Endothelial cell of umbilical vein (primary cell): ENCODE measurements around the gene WWC1. TPM values are rescaled to one million over a fixed set of nuclear protein-coding genes. Genes with fewer than 3 reads are reported as not detected.

ENCODE experiments used
- BruUV-seq: library from RNA; stranded (reverse); fragments of 400-500 nt; replicated peaks from 2 replicates; lab custom pipeline; 2021; lab: Mats Ljungman, UMichigan
- CTCF ChIA-PET: fragments of 300-600, 350-600 bp; sonication (Branson Sonifier 250); formaldehyde crosslinking; loops from one replicate; lab custom pipeline; 2021; ENCODE audit warnings: antibody characterized with exemption, inconsistent platforms; lab: Charles Lee
- POLR2A ChIA-PET: fragments of 300-600, 350-600 bp; sonication (Branson Sonifier 250); formaldehyde crosslinking; loops from one replicate; lab custom pipeline; 2021; ENCODE audit warnings: antibody characterized with exemption, inconsistent platforms; lab: Charles Lee
- DNase-seq: peaks from one replicate; pipeline ENCODE4 v3.0.0-alpha.2; 2011; ENCODE audit warnings: low read depth, low spot score
- FAIRE-seq: peaks from 2 replicates; lab custom pipeline; 2011; peaks lifted over from hg19 to GRCh38; lab: Jason Lieb, UNC
- H2AFZ ChIP-seq: 2 replicates; pipeline ENCODE4 v1.6.0; 2012; ENCODE audit warnings: low read depth, low read length, control low read depth, inconsistent platforms
- H3K27ac ChIP-seq: 2 replicates; pipeline ENCODE4 v1.5.1; 2011; ENCODE audit warnings: low read depth, mild to moderate bottlenecking, control low read depth, low read length, moderate library complexity; ENCODE audit not compliant: insufficient read depth
- H3K27me3 ChIP-seq, 2 experiments: 2 replicates each; pipeline versions ENCODE4 v1.6.0 to v1.6.1; 2011; ENCODE audit warnings: low read length in 2 of 2, mixed read lengths in 1 of 2; ENCODE audit not compliant: control insufficient read depth in 2 of 2, insufficient read depth in 2 of 2
- H3K36me3 ChIP-seq, 2 experiments: 2 replicates in 1 of 2; 3 replicates in 1 of 2; pipeline ENCODE4 v1.5.1; 2011; ENCODE audit warnings: low read length in 2 of 2, mild to moderate bottlenecking in 1 of 2, moderate library complexity in 1 of 2; ENCODE audit not compliant: control insufficient read depth in 2 of 2, insufficient read depth in 2 of 2; ENCODE audit errors: extremely low read depth in 1 of 2
- H3K4me1 ChIP-seq: 3 replicates; pipeline ENCODE4 v1.5.1; 2011; ENCODE audit warnings: mild to moderate bottlenecking, low read length; ENCODE audit not compliant: control insufficient read depth, insufficient read depth; ENCODE audit errors: extremely low read depth
- H3K4me2 ChIP-seq: 2 replicates; pipeline ENCODE4 v1.6.1; 2011; ENCODE audit warnings: low read length, control low read depth, mixed read lengths; ENCODE audit not compliant: insufficient read depth
- H3K4me3 ChIP-seq, 3 experiments: fragments of 200-600 bp in 1 of 3; sonication (generic), shearing (Covaris generic) in 1 of 3; replicated peaks in 1 of 3; 2 replicates each; pipeline ENCODE4 v1.5.1; 2011 to 2016; ENCODE audit warnings: control low read depth in 3 of 3, low read length in 3 of 3, mild to moderate bottlenecking in 2 of 3, inconsistent platforms in 1 of 3, low read depth in 1 of 3, moderate library complexity in 1 of 3; ENCODE audit not compliant: insufficient read depth in 1 of 3
- H3K79me2 ChIP-seq: 2 replicates; pipeline ENCODE4 v1.6.0; 2012; ENCODE audit warnings: low read length, inconsistent platforms; ENCODE audit not compliant: control insufficient read depth, insufficient read depth
- H3K9ac ChIP-seq: replicated peaks from 2 replicates; pipeline ENCODE3; 2011; ENCODE audit warnings: low read length, control low read depth; ENCODE audit not compliant: insufficient read depth; ENCODE audit errors: extremely low read depth
- H3K9me1 ChIP-seq: replicated peaks from 3 replicates; pipeline ENCODE4 v1.6.0; 2011; ENCODE audit warnings: mild to moderate bottlenecking, low read length; ENCODE audit not compliant: control insufficient read depth, insufficient read depth; ENCODE audit errors: extremely low read depth
- H3K9me3 ChIP-seq: replicated peaks from 2 replicates; pipeline ENCODE4 v1.5.1; 2012; ENCODE audit warnings: low read length, inconsistent platforms; ENCODE audit not compliant: control insufficient read depth, insufficient read depth
- H4K20me1 ChIP-seq: replicated peaks from 2 replicates; pipeline ENCODE3; 2011; ENCODE audit warnings: mild to moderate bottlenecking, low read length; ENCODE audit not compliant: control insufficient read depth, insufficient read depth; ENCODE audit errors: extremely low read depth
- CTCF ChIP-seq, 2 donors: IDR thresholded peaks; 1 replicate in 1 of 2; 2 replicates in 1 of 2; pipeline ENCODE4 v1.5.1; 2011; ENCODE audit warnings: low read length in 2 of 2, mild to moderate bottlenecking in 2 of 2, moderate library complexity in 2 of 2, control low read depth in 1 of 2, inconsistent platforms in 1 of 2, low read depth in 1 of 2; ENCODE audit not compliant: insufficient read depth in 1 of 2; ENCODE audit errors: extremely low read depth in 1 of 2
- EZH2 ChIP-seq: IDR thresholded peaks from 2 replicates; pipeline ENCODE4 v1.6.1; 2012; ENCODE audit warnings: borderline replicate concordance, low read depth, mild to moderate bottlenecking, moderate library complexity, low read length, inconsistent platforms; ENCODE audit not compliant: severe bottlenecking
- FOS ChIP-seq: IDR thresholded peaks from 2 replicates; pipeline ENCODE4 v1.6.1; 2011; ENCODE audit warnings: mild to moderate bottlenecking, low read length, moderate library complexity, borderline replicate concordance; ENCODE audit not compliant: insufficient read depth
- GATA2 ChIP-seq: IDR thresholded peaks from 2 replicates; pipeline ENCODE4 v1.7.0; 2011; ENCODE audit warnings: low read depth, mild to moderate bottlenecking, moderate library complexity, mixed read lengths, low read length; ENCODE audit not compliant: insufficient read length, insufficient read depth
- JUN ChIP-seq: IDR thresholded peaks from 2 replicates; pipeline ENCODE4 v1.6.1; 2011; ENCODE audit warnings: borderline replicate concordance, low read depth; ENCODE audit not compliant: insufficient read length, insufficient read depth
- MYC ChIP-seq: IDR thresholded peaks from one replicate; pipeline ENCODE4 v1.6.1; 2011; ENCODE audit warnings: mild to moderate bottlenecking, low read depth, low read length
- POLR2A ChIP-seq: IDR thresholded peaks from 2 replicates; pipeline ENCODE4 v1.6.1; 2012; ENCODE audit warnings: low read depth, mild to moderate bottlenecking, control low read depth, low read length
- POLR2AphosphoS5 ChIP-seq: IDR thresholded peaks from 2 replicates; pipeline ENCODE4 v1.6.1; 2012; ENCODE audit warnings: low read depth, mild to moderate bottlenecking, control low read depth, low read length, moderate library complexity; ENCODE audit not compliant: insufficient read depth
- dilution Hi-C: fragments of 300-500 bp; cut with MboI; formaldehyde crosslinking; loops from one replicate; pipeline ENCODE4 v1.15.0; 2019; ENCODE audit warnings: low sequenced_read_pairs; ENCODE audit not compliant: extremely low pct_ligation_motif_present
- intact Hi-C: fragments of 100-400 bp; cut with micrococcal nuclease; formaldehyde crosslinking; loops from one replicate; pipeline ENCODE4 v1.10.0; 2022
- polyA plus RNA-seq, 4 experiments: library from polyadenylated mRNA; depleted of rRNA in 3 of 4; stranded (reverse) in 3 of 4; unstranded in 1 of 4; fragments of >200 nt; gene quantifications; 2 replicates each; pipeline versions ENCODE4 v1.2.1 to v1.2.3, GENCODE V29; 2011 to 2012; ENCODE audit warnings: missing spikeins in 1 of 4
- total RNA-seq: library from RNA; stranded (reverse); gene quantifications from 2 replicates; pipeline ENCODE4 v1.2.3, GENCODE V29; 2021
- TF ChIP-seq, protein P1 (sequence below): IDR thresholded peaks from 2 replicates; pipeline ENCODE4 v1.6.1; 2011; ENCODE audit not compliant: insufficient read depth, insufficient read length

WWC1 gene
- total and polyA plus RNA-seq, 2 donors (not counting 3 experiments of a cell fraction or from before 2014, with no cell fraction given): 0.03 to 0.91 TPM

- ChIA-PET POLR2A (no interaction called here), CTCF (no interaction called here)
- TF ChIP-seq JUN: no peak
- TF ChIP-seq CTCF (IDR thresholded peaks at IDR 0.05; ENCODE audit: extremely low read depth in 1 of 2, insufficient read depth in 1 of 2, low read depth in 1 of 2, low read length in 2 of 2): no peak
- no peak for TF ChIP-seq EZH2
- TF ChIP-seq, protein P1, sequence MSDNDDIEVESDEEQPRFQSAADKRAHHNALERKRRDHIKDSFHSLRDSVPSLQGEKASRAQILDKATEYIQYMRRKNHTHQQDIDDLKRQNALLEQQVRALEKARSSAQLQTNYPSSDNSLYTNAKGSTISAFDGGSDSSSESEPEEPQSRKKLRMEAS: no peak
- TF ChIP-seq GATA2: no peak
- no peak for TF ChIP-seq POLR2AphosphoS5
- no peak for TF ChIP-seq POLR2A
- no peak for TF ChIP-seq MYC
- no peak for TF ChIP-seq FOS
- no peaks in the 10 kb centered on the region for H3K36me3 ChIP-seq
- no peak overlapping the region for H3K9ac ChIP-seq
- H4K20me1 ChIP-seq: no peaks in the 10 kb centered on the region
- H3K79me2 ChIP-seq: no peaks in the 10 kb centered on the region
- no peak for DNase-seq
- H3K27ac ChIP-seq: no peak overlapping the region
- FAIRE-seq: no peak
- no peaks in the 10 kb centered on the region for H3K9me1 ChIP-seq
- H3K9me3 ChIP-seq: no peaks in the 10 kb centered on the region
- H2AFZ ChIP-seq: no peak overlapping the region
- intact Hi-C loops: no loop called here
- no peaks in the 10 kb centered on the region for H3K27me3 ChIP-seq
- BruUV-seq: no TSS peak
- dilution Hi-C loops: no loop called here
- H3K4me2 ChIP-seq: no peak overlapping the region
- H3K4me3 ChIP-seq: no peak overlapping the region
- H3K4me1 ChIP-seq: no peaks in the 10 kb centered on the region
Measured at GRCh38 chr5:168356592-168356991, 65.1 kb downstream of the WWC1 start.
